Glutamatergic neuron (in vitro differentiated cells): ENCODE results near the gene HOXB2. TPM values are rescaled to one million over a fixed set of nuclear protein-coding genes. Genes with fewer than 3 reads are reported as not detected.

Source experiments
- DNase-seq: peaks from one replicate; pipeline ENCODE4 v3.0.0; 2022
- H3K27ac Mint-ChIP-seq: one replicate; pipeline ENCODE4 v1.8.0; 2020; ENCODE audit warnings: mild to moderate bottlenecking, mixed read lengths, inconsistent platforms; ENCODE audit not compliant: unreplicated experiment
- H3K27me3 Mint-ChIP-seq: one replicate; pipeline ENCODE4 v1.8.0; 2020; ENCODE audit warnings: mild to moderate bottlenecking, moderate library complexity, mixed read lengths, inconsistent platforms; ENCODE audit not compliant: unreplicated experiment
- H3K36me3 Mint-ChIP-seq: one replicate; pipeline ENCODE4 v1.8.0; 2020; ENCODE audit warnings: mild to moderate bottlenecking, mixed read lengths, inconsistent platforms; ENCODE audit not compliant: unreplicated experiment
- H3K4me1 Mint-ChIP-seq: one replicate; pipeline ENCODE4 v1.8.0; 2020; ENCODE audit warnings: mild to moderate bottlenecking, low read depth, mixed read lengths, inconsistent platforms; ENCODE audit not compliant: unreplicated experiment
- H3K4me3 Mint-ChIP-seq: one replicate; pipeline ENCODE4 v1.8.0; 2020; ENCODE audit warnings: mild to moderate bottlenecking, mixed read lengths, inconsistent platforms; ENCODE audit not compliant: unreplicated experiment
- H3K9me3 Mint-ChIP-seq: one replicate; pipeline ENCODE4 v1.8.0; 2020; ENCODE audit warnings: mild to moderate bottlenecking, moderate library complexity, mixed read lengths, inconsistent platforms; ENCODE audit not compliant: unreplicated experiment
- total RNA-seq: library from RNA; stranded (reverse); fragmentation: NEBNext Ultra II Directional; extraction: Animal tissue kit (Norgen Biotek cat#: 25700); gene quantifications from one replicate; pipeline ENCODE4 v1.2.1, GENCODE V29; 2021; ENCODE audit not compliant: unreplicated experiment
- TF ChIP-seq, protein P1 (sequence below): fragments of 200-600 bp; sonication (generic); IDR thresholded peaks from one replicate; pipeline ENCODE4 v1.5.0; 2021; ENCODE audit not compliant: partially characterized antibody, unreplicated experiment

HOXB2 gene
- total RNA-seq, 1 donor from 2014 or later, result 12.7 TPM

DNA sequence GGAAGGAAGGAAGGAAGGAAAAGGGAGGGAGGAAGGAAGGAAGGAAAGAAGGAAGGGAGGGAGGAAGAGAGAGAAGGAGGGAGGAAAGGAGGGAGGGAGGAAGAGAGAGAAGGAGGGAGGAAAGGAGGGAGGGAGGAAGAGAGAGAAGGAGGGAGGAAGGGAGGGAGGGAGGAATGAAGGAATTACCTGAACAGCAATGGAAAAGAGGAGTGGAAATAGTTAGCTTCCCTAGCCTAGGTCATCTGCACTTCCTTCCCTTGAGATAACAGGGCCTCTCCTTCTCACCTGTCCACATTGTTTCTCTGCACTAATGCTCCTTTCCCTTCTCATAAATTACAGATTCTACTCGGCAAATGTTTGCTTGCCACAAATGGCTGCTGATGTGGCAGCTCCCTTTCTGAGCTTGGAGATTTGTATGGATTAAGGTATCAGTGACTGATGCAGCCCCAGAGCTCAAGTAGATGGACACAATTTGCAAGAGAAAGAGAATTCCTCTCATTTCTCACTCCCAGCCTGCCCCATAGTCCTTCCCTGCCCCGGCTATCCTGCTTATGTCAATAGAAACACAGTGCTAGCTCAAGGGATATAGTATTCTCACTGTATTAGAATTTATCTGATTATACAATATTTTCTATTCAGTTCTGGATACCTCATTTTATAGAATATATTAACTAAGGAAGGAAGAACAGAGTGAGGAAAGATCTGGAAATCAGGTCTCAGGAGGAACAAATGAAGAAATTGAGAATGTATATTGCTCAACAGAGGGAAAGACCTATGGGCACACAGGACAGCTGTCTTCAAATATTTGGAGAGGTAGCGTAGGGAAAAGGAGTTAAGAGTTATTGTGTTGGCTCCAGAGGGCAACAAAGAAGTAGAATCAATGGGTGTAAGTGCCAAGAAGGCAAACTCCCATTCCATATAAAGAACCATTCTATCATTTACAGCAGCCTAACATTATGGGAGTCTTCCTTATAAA lies 28.7 kb downstream of the HOXB2 start:
- H3K4me1 Mint-ChIP-seq, result no peaks in the 10 kb centered on the region
- no peak for DNase-seq
- no peak overlapping the region for H3K27ac Mint-ChIP-seq
- no peaks in the 10 kb centered on the region for H3K36me3 Mint-ChIP-seq
- H3K27me3 Mint-ChIP-seq, result peaks cover 9% of the 10 kb centered on the region
- peaks cover 5% of the 10 kb centered on the region for H3K9me3 Mint-ChIP-seq
- H3K4me3 Mint-ChIP-seq, result no peak overlapping the region
- TF ChIP-seq, protein P1, sequence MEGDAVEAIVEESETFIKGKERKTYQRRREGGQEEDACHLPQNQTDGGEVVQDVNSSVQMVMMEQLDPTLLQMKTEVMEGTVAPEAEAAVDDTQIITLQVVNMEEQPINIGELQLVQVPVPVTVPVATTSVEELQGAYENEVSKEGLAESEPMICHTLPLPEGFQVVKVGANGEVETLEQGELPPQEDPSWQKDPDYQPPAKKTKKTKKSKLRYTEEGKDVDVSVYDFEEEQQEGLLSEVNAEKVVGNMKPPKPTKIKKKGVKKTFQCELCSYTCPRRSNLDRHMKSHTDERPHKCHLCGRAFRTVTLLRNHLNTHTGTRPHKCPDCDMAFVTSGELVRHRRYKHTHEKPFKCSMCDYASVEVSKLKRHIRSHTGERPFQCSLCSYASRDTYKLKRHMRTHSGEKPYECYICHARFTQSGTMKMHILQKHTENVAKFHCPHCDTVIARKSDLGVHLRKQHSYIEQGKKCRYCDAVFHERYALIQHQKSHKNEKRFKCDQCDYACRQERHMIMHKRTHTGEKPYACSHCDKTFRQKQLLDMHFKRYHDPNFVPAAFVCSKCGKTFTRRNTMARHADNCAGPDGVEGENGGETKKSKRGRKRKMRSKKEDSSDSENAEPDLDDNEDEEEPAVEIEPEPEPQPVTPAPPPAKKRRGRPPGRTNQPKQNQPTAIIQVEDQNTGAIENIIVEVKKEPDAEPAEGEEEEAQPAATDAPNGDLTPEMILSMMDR, result no peak

DNA sequence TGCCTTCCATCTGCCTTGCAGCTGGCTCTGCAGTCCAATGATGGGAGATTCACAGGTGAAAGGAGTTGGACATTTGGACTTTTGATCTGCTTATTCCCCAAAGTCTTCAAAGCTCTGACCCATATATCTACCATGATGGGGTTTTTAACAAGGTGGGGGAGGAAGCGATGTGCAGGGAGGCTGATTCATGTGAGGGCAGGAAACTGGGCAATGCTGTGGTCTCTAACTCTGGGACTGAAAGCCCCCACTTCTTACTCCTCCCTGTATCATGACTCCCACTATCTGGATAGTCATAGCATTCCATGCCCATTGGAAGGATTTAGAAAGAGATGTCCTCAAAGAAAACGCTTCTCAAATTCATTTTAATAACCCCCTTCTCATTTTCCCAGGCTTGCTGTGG lies 30.4 kb downstream of the HOXB2 start:
- peaks cover 3% of the 10 kb centered on the region for H3K9me3 Mint-ChIP-seq

GRCh38 chr17:48513666-48514455 lies 31.0 kb downstream of the HOXB2 start:
- DNase-seq, result no peak
- H3K27ac Mint-ChIP-seq, result no peak overlapping the region

More for the DNA sequence above, 30.4 kb downstream of the HOXB2 start:
- TF ChIP-seq, protein P1, result no peak
- Mint-ChIP-seq H3K4me1 (no peaks in the 10 kb centered on the region), H3K4me3 (no peak overlapping the region), H3K27ac (no peak overlapping the region), H3K27me3 (peaks cover 6% of the 10 kb centered on the region), H3K36me3 (no peaks in the 10 kb centered on the region)
- DNase-seq, result no peak

GRCh38 chr17:48513097-48513496 lies 31.8 kb downstream of the HOXB2 start:
- H3K36me3 Mint-ChIP-seq, result no peaks in the 10 kb centered on the region
- TF ChIP-seq, protein P1, result no peak
- H3K4me1 Mint-ChIP-seq, result no peaks in the 10 kb centered on the region
- no peak overlapping the region for H3K4me3 Mint-ChIP-seq
- peaks cover 3% of the 10 kb centered on the region for H3K9me3 Mint-ChIP-seq
- H3K27ac Mint-ChIP-seq, result no peak overlapping the region
- peaks cover 6% of the 10 kb centered on the region for H3K27me3 Mint-ChIP-seq
- no peak for DNase-seq

More at GRCh38 chr17:48513666-48514455, 31.0 kb downstream of the HOXB2 start:
- Mint-ChIP-seq H3K9me3 (peaks cover 3% of the 10 kb centered on the region), H3K27me3 (peaks cover 6% of the 10 kb centered on the region), H3K36me3 (no peaks in the 10 kb centered on the region), H3K4me1 (no peaks in the 10 kb centered on the region), H3K4me3 (no peak overlapping the region)
- TF ChIP-seq, protein P1, result no peak
